Endothelial cell of umbilical vein (primary cell): ENCODE results near the gene G3BP1. TPM values are rescaled to one million over a fixed set of nuclear protein-coding genes. Genes with fewer than 3 reads are reported as not detected.

ENCODE experiments used
- BruUV-seq: library from RNA; stranded (reverse); fragments of 400-500 nt; replicated peaks from 2 replicates; lab custom pipeline; 2021; lab: Mats Ljungman, UMichigan
- CTCF ChIA-PET: fragments of 300-600, 350-600 bp; sonication (Branson Sonifier 250); formaldehyde crosslinking; loops from one replicate; lab custom pipeline; 2021; ENCODE audit warnings: antibody characterized with exemption, inconsistent platforms; lab: Charles Lee
- POLR2A ChIA-PET: fragments of 300-600, 350-600 bp; sonication (Branson Sonifier 250); formaldehyde crosslinking; loops from one replicate; lab custom pipeline; 2021; ENCODE audit warnings: antibody characterized with exemption, inconsistent platforms; lab: Charles Lee
- DNase-seq: peaks from one replicate; pipeline ENCODE4 v3.0.0-alpha.2; 2011; ENCODE audit warnings: low read depth, low spot score
- FAIRE-seq: peaks from 2 replicates; lab custom pipeline; 2011; peaks lifted over from hg19 to GRCh38; lab: Jason Lieb, UNC
- H2AFZ ChIP-seq: 2 replicates; pipeline ENCODE4 v1.6.0; 2012; ENCODE audit warnings: low read depth, low read length, control low read depth, inconsistent platforms
- H3K27ac ChIP-seq: 2 replicates; pipeline ENCODE4 v1.5.1; 2011; ENCODE audit warnings: low read depth, mild to moderate bottlenecking, control low read depth, low read length, moderate library complexity; ENCODE audit not compliant: insufficient read depth
- H3K27me3 ChIP-seq, 2 experiments: 2 replicates each; pipeline versions ENCODE4 v1.6.0 to v1.6.1; 2011; ENCODE audit warnings: low read length in 2 of 2, mixed read lengths in 1 of 2; ENCODE audit not compliant: control insufficient read depth in 2 of 2, insufficient read depth in 2 of 2
- H3K36me3 ChIP-seq, 2 experiments: 2 replicates in 1 of 2; 3 replicates in 1 of 2; pipeline ENCODE4 v1.5.1; 2011; ENCODE audit warnings: low read length in 2 of 2, mild to moderate bottlenecking in 1 of 2, moderate library complexity in 1 of 2; ENCODE audit not compliant: control insufficient read depth in 2 of 2, insufficient read depth in 2 of 2; ENCODE audit errors: extremely low read depth in 1 of 2
- H3K4me1 ChIP-seq: 3 replicates; pipeline ENCODE4 v1.5.1; 2011; ENCODE audit warnings: mild to moderate bottlenecking, low read length; ENCODE audit not compliant: control insufficient read depth, insufficient read depth; ENCODE audit errors: extremely low read depth
- H3K4me2 ChIP-seq: 2 replicates; pipeline ENCODE4 v1.6.1; 2011; ENCODE audit warnings: low read length, control low read depth, mixed read lengths; ENCODE audit not compliant: insufficient read depth
- H3K4me3 ChIP-seq, 3 experiments: fragments of 200-600 bp in 1 of 3; sonication (generic), shearing (Covaris generic) in 1 of 3; replicated peaks in 1 of 3; 2 replicates each; pipeline ENCODE4 v1.5.1; 2011 to 2016; ENCODE audit warnings: control low read depth in 3 of 3, low read length in 3 of 3, mild to moderate bottlenecking in 2 of 3, inconsistent platforms in 1 of 3, low read depth in 1 of 3, moderate library complexity in 1 of 3; ENCODE audit not compliant: insufficient read depth in 1 of 3
- H3K79me2 ChIP-seq: 2 replicates; pipeline ENCODE4 v1.6.0; 2012; ENCODE audit warnings: low read length, inconsistent platforms; ENCODE audit not compliant: control insufficient read depth, insufficient read depth
- H3K9ac ChIP-seq: replicated peaks from 2 replicates; pipeline ENCODE3; 2011; ENCODE audit warnings: low read length, control low read depth; ENCODE audit not compliant: insufficient read depth; ENCODE audit errors: extremely low read depth
- H3K9me1 ChIP-seq: replicated peaks from 3 replicates; pipeline ENCODE4 v1.6.0; 2011; ENCODE audit warnings: mild to moderate bottlenecking, low read length; ENCODE audit not compliant: control insufficient read depth, insufficient read depth; ENCODE audit errors: extremely low read depth
- H3K9me3 ChIP-seq: replicated peaks from 2 replicates; pipeline ENCODE4 v1.5.1; 2012; ENCODE audit warnings: low read length, inconsistent platforms; ENCODE audit not compliant: control insufficient read depth, insufficient read depth
- H4K20me1 ChIP-seq: replicated peaks from 2 replicates; pipeline ENCODE3; 2011; ENCODE audit warnings: mild to moderate bottlenecking, low read length; ENCODE audit not compliant: control insufficient read depth, insufficient read depth; ENCODE audit errors: extremely low read depth
- CTCF ChIP-seq, 2 donors: IDR thresholded peaks; 1 replicate in 1 of 2; 2 replicates in 1 of 2; pipeline ENCODE4 v1.5.1; 2011; ENCODE audit warnings: low read length in 2 of 2, mild to moderate bottlenecking in 2 of 2, moderate library complexity in 2 of 2, control low read depth in 1 of 2, inconsistent platforms in 1 of 2, low read depth in 1 of 2; ENCODE audit not compliant: insufficient read depth in 1 of 2; ENCODE audit errors: extremely low read depth in 1 of 2
- EZH2 ChIP-seq: IDR thresholded peaks from 2 replicates; pipeline ENCODE4 v1.6.1; 2012; ENCODE audit warnings: borderline replicate concordance, low read depth, mild to moderate bottlenecking, moderate library complexity, low read length, inconsistent platforms; ENCODE audit not compliant: severe bottlenecking
- FOS ChIP-seq: IDR thresholded peaks from 2 replicates; pipeline ENCODE4 v1.6.1; 2011; ENCODE audit warnings: mild to moderate bottlenecking, low read length, moderate library complexity, borderline replicate concordance; ENCODE audit not compliant: insufficient read depth
- GATA2 ChIP-seq: IDR thresholded peaks from 2 replicates; pipeline ENCODE4 v1.7.0; 2011; ENCODE audit warnings: low read depth, mild to moderate bottlenecking, moderate library complexity, mixed read lengths, low read length; ENCODE audit not compliant: insufficient read length, insufficient read depth
- JUN ChIP-seq: IDR thresholded peaks from 2 replicates; pipeline ENCODE4 v1.6.1; 2011; ENCODE audit warnings: borderline replicate concordance, low read depth; ENCODE audit not compliant: insufficient read length, insufficient read depth
- MYC ChIP-seq: IDR thresholded peaks from one replicate; pipeline ENCODE4 v1.6.1; 2011; ENCODE audit warnings: mild to moderate bottlenecking, low read depth, low read length
- POLR2A ChIP-seq: IDR thresholded peaks from 2 replicates; pipeline ENCODE4 v1.6.1; 2012; ENCODE audit warnings: low read depth, mild to moderate bottlenecking, control low read depth, low read length
- POLR2AphosphoS5 ChIP-seq: IDR thresholded peaks from 2 replicates; pipeline ENCODE4 v1.6.1; 2012; ENCODE audit warnings: low read depth, mild to moderate bottlenecking, control low read depth, low read length, moderate library complexity; ENCODE audit not compliant: insufficient read depth
- dilution Hi-C: fragments of 300-500 bp; cut with MboI; formaldehyde crosslinking; loops from one replicate; pipeline ENCODE4 v1.15.0; 2019; ENCODE audit warnings: low sequenced_read_pairs; ENCODE audit not compliant: extremely low pct_ligation_motif_present
- intact Hi-C: fragments of 100-400 bp; cut with micrococcal nuclease; formaldehyde crosslinking; loops from one replicate; pipeline ENCODE4 v1.10.0; 2022
- polyA plus RNA-seq, 4 experiments: library from polyadenylated mRNA; depleted of rRNA in 3 of 4; stranded (reverse) in 3 of 4; unstranded in 1 of 4; fragments of >200 nt; gene quantifications; 2 replicates each; pipeline versions ENCODE4 v1.2.1 to v1.2.3, GENCODE V29; 2011 to 2012; ENCODE audit warnings: missing spikeins in 1 of 4
- total RNA-seq: library from RNA; stranded (reverse); gene quantifications from 2 replicates; pipeline ENCODE4 v1.2.3, GENCODE V29; 2021
- TF ChIP-seq, protein P1 (sequence below): IDR thresholded peaks from 2 replicates; pipeline ENCODE4 v1.6.1; 2011; ENCODE audit not compliant: insufficient read depth, insufficient read length

G3BP1 gene
- total and polyA plus RNA-seq, 2 donors (not counting 3 experiments of a cell fraction or from before 2014, with no cell fraction given), result 50.5 to 262 TPM

DNA sequence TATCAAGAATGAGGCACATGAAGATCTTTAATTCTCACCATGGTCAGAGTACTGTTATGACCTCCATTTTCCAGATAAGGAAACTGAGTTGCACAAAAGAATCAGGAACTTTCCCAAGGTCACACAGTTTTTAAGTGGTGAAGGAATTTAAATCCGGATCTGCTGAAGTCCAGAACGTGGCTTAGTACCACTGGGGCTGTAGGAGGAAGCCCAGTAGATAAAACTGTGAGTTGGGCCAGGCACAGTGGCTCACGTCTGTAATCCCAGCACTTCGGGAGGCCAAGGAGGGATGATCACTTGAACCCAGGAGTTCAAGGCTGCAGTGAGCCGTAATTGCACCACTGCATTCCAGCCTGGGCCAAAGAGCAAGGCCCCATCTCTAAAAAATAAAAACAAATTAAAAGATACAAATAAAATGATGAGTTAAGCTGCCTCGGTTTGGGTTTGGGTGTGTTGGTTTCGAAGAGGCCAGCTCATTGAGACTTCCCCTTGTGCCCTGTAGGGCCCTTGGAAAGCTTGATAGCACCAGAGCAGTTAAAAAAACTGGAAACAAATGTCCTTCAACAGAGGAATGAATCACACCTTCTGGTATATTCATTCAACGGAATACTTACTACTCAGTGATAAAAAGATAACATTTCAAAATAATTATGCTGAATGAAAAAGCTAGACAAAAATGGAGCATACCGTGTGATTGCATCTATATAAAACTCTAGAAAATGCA, 33.5 kb upstream of the G3BP1 start:
- Histone ChIP-seq H4K20me1 (no peaks in the 10 kb centered on the region), H3K9ac (no peak overlapping the region), H3K4me1 (peaks cover 25% of the 10 kb centered on the region), H2AFZ (no peak overlapping the region), H3K9me3 (no peaks in the 10 kb centered on the region), H3K36me3 (no peaks in the 10 kb centered on the region), H3K4me3 (no peak overlapping the region), H3K27me3 (no peaks in the 10 kb centered on the region), H3K9me1 (no peaks in the 10 kb centered on the region), H3K4me2 (no peak overlapping the region), H3K79me2 (no peaks in the 10 kb centered on the region), H3K27ac (no peak overlapping the region)
- intact Hi-C loops, result no loop called here
- ChIA-PET POLR2A (interaction anchor here (0.7 to 3.6 kb wide), 2 partner anchors 54 to 66 kb away, joined by 4 to 16 read pairs; no protein-coding TSS in a partner anchor), CTCF (interaction anchor here (0.8 to 10.7 kb wide), 9 partner anchors 9 to 291 kb away, joined by 3 to 323 read pairs (median 9); partner anchors contain the start of gene SLC36A1)
- DNase-seq (no peak), FAIRE-seq (no peak)
- dilution Hi-C loops, result no loop called here
- BruUV-seq, result no TSS peak
- TF ChIP-seq GATA2 (peak; percentile 57), JUN (no peak), CTCF (IDR thresholded peaks at IDR 0.05; ENCODE audit: extremely low read depth in 1 of 2, insufficient read depth in 1 of 2, low read depth in 1 of 2, low read length in 2 of 2) (no peak), MYC (no peak), POLR2AphosphoS5 (no peak), FOS (peak; percentile 44), POLR2A (no peak), EZH2 (no peak)
- TF ChIP-seq, protein P1, sequence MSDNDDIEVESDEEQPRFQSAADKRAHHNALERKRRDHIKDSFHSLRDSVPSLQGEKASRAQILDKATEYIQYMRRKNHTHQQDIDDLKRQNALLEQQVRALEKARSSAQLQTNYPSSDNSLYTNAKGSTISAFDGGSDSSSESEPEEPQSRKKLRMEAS, result no peak
